IMR-90 (cell line): ENCODE results near the gene HSPG2. TPM values are rescaled to one million over a fixed set of nuclear protein-coding genes. Genes with fewer than 3 reads are reported as not detected.

Source experiments
- ATAC-seq: fragments of 200-7000 bp; cut with Tn5 transposase; 2 replicates; pipeline ENCODE4 v1.9.1; 2020; ENCODE audit warnings: low read depth, mild to moderate bottlenecking, moderate library complexity
- BruUV-seq: library from RNA; stranded (reverse); fragments of 400-500 nt; replicated peaks from 2 replicates; lab custom pipeline; 2021; lab: Mats Ljungman, UMichigan
- CTCF ChIA-PET: fragments of 300-600 bp; formaldehyde crosslinking; extraction: SDS; loops from one replicate; lab custom pipeline; 2021; ENCODE audit warnings: antibody characterized with exemption; lab: Yijun Ruan, JAX
- POLR2A ChIA-PET: fragments of 300-600 bp; sonication (Branson Sonifier 250); formaldehyde crosslinking; loops from one replicate; lab custom pipeline; 2022; ENCODE audit warnings: antibody characterized with exemption; ENCODE audit not compliant: unreplicated experiment; lab: Charles Lee
- DNase-seq: peaks from one replicate; pipeline ENCODE4 v3.0.0; 2013
- H2AFZ ChIP-seq: replicated peaks from 2 replicates; pipeline ENCODE3; 2013; ENCODE audit warnings: low read length, mild to moderate bottlenecking; ENCODE audit not compliant: poor library complexity
- H2AK5ac ChIP-seq: 2 replicates; pipeline ENCODE4 v1.6.1; 2013; ENCODE audit warnings: low read depth, low read length, inconsistent platforms
- H2AK9ac ChIP-seq: replicated peaks from 2 replicates; pipeline ENCODE3; 2013; ENCODE audit warnings: mild to moderate bottlenecking, low read depth, low read length, moderate library complexity; ENCODE audit not compliant: poor library complexity
- H2BK120ac ChIP-seq: 2 replicates; pipeline ENCODE4 v1.6.1; 2013; ENCODE audit warnings: low read depth, low read length, inconsistent platforms
- H2BK15ac ChIP-seq: 3 replicates; pipeline ENCODE4 v1.6.1; 2013; ENCODE audit warnings: low read depth, low read length, inconsistent platforms
- H2BK20ac ChIP-seq: 2 replicates; pipeline ENCODE4 v1.6.1; 2013; ENCODE audit warnings: low read depth, mild to moderate bottlenecking, inconsistent platforms, low read length, moderate library complexity
- H2BK5ac ChIP-seq: 2 replicates; pipeline ENCODE4 v1.6.1; 2013; ENCODE audit warnings: mild to moderate bottlenecking, low read depth, low read length, inconsistent platforms; ENCODE audit not compliant: poor library complexity, severe bottlenecking
- H3K14ac ChIP-seq: replicated peaks from 2 replicates; pipeline ENCODE4 v1.6.1; 2013; ENCODE audit warnings: low read depth, low read length, inconsistent platforms
- H3K18ac ChIP-seq: 2 replicates; pipeline ENCODE4 v1.6.1; 2013; ENCODE audit warnings: low read depth, low read length, control low read depth
- H3K23ac ChIP-seq: 2 replicates; pipeline ENCODE4 v1.6.1; 2013; ENCODE audit warnings: low read depth, low read length, inconsistent platforms
- H3K27ac ChIP-seq: 2 replicates; pipeline ENCODE4 v1.5.1; 2013; ENCODE audit warnings: mild to moderate bottlenecking, control low read depth, low read length; ENCODE audit not compliant: insufficient read depth
- H3K27me3 ChIP-seq: 2 replicates; pipeline ENCODE4 v1.6.1; 2013; ENCODE audit warnings: low read length; ENCODE audit not compliant: control insufficient read depth, insufficient read depth
- H3K36me3 ChIP-seq: 2 replicates; pipeline ENCODE4 v1.6.1; 2013; ENCODE audit warnings: low read length, mixed read lengths; ENCODE audit not compliant: control insufficient read depth, insufficient read depth
- H3K4ac ChIP-seq: 2 replicates; pipeline ENCODE4 v1.6.1; 2013; ENCODE audit warnings: low read depth, low read length, inconsistent platforms
- H3K4me1 ChIP-seq: 2 replicates; pipeline ENCODE4 v1.6.1; 2013; ENCODE audit warnings: low read length, mixed read lengths; ENCODE audit not compliant: control insufficient read depth, insufficient read depth
- H3K4me2 ChIP-seq: 2 replicates; pipeline ENCODE4 v1.6.1; 2013; ENCODE audit warnings: low read depth, mild to moderate bottlenecking, control low read depth, low read length, moderate library complexity
- H3K4me3 ChIP-seq: 2 replicates; pipeline ENCODE4 v1.5.1; 2013; ENCODE audit warnings: low read depth, mild to moderate bottlenecking, control low read depth, low read length, moderate library complexity; ENCODE audit not compliant: insufficient read depth
- H3K56ac ChIP-seq: 2 replicates; pipeline ENCODE4 v1.6.1; 2013; ENCODE audit warnings: low read length, inconsistent platforms; ENCODE audit not compliant: insufficient read depth; ENCODE audit errors: extremely low read depth
- H3K79me1 ChIP-seq, 2 experiments: 2 replicates each; pipeline ENCODE4 v1.6.1; 2013; ENCODE audit warnings: low read length in 2 of 2, inconsistent platforms in 1 of 2, low read depth in 1 of 2
- H3K9ac ChIP-seq: 2 replicates; pipeline ENCODE4 v1.6.1; 2013; ENCODE audit warnings: low read depth, low read length, control low read depth
- H3K9me1 ChIP-seq: 2 replicates; pipeline ENCODE4 v1.6.1; 2013; ENCODE audit warnings: low read length, inconsistent platforms; ENCODE audit not compliant: insufficient read depth
- H3K9me3 ChIP-seq: 2 replicates; pipeline ENCODE4 v1.6.1; 2013; ENCODE audit warnings: low read length; ENCODE audit not compliant: control insufficient read depth, insufficient read depth
- H4K20me1 ChIP-seq: 2 replicates; pipeline ENCODE4 v1.6.1; 2013; ENCODE audit warnings: low read length, inconsistent platforms; ENCODE audit not compliant: insufficient read depth
- H4K5ac ChIP-seq: 2 replicates; pipeline ENCODE4 v1.6.1; 2013; ENCODE audit warnings: mild to moderate bottlenecking, low read depth, low read length, control low read depth
- H4K8ac ChIP-seq, 2 experiments: 2 replicates each; pipeline ENCODE4 v1.6.1; 2013; ENCODE audit warnings: low read depth in 2 of 2, low read length in 2 of 2, control low read depth in 1 of 2, inconsistent platforms in 1 of 2
- H4K91ac ChIP-seq: 2 replicates; pipeline ENCODE4 v1.6.1; 2013; ENCODE audit warnings: low read depth, low read length, inconsistent platforms; ENCODE audit not compliant: insufficient read depth
- BHLHE40 ChIP-seq: fragments of 150-350 bp; IDR thresholded peaks from 2 replicates; pipeline ENCODE4 v1.6.1; 2016; ENCODE audit warnings: mild to moderate bottlenecking, low read depth, low read length
- CHD1 ChIP-seq: IDR thresholded peaks from 2 replicates; pipeline ENCODE4 v1.6.1; 2012; ENCODE audit warnings: low read depth, low read length, improper control_type of control experiment
- CTCF ChIP-seq: conservative IDR thresholded peaks from 2 replicates; pipeline ENCODE4 v1.5.1; 2012; ENCODE audit warnings: mild to moderate bottlenecking, low read depth, low read length, improper control_type of control experiment
- FOS ChIP-seq: fragments of 150-350 bp; IDR thresholded peaks from 2 replicates; pipeline ENCODE4 v1.6.1; 2016; ENCODE audit warnings: low read depth, low read length
- MAFK ChIP-seq: IDR thresholded peaks from 2 replicates; pipeline ENCODE4 v1.6.1; 2012; ENCODE audit warnings: low read depth, low read length, improper control_type of control experiment
- MAZ ChIP-seq: IDR thresholded peaks from 2 replicates; pipeline ENCODE4 v1.6.1; 2012; ENCODE audit warnings: low read depth, mild to moderate bottlenecking, low read length, improper control_type of control experiment, moderate library complexity, borderline replicate concordance
- MXI1 ChIP-seq: IDR thresholded peaks from 2 replicates; pipeline ENCODE4 v1.6.1; 2012; ENCODE audit warnings: low read depth, mild to moderate bottlenecking, low read length, moderate library complexity, borderline replicate concordance
- NFE2L2 ChIP-seq: fragments of 150-350 bp; IDR thresholded peaks from 2 replicates; pipeline ENCODE4 v1.6.1; 2016; ENCODE audit warnings: low read depth, mild to moderate bottlenecking, low read length
- RCOR1 ChIP-seq: IDR thresholded peaks from 2 replicates; pipeline ENCODE4 v1.6.1; 2012; ENCODE audit warnings: mild to moderate bottlenecking, low read length, improper control_type of control experiment; ENCODE audit not compliant: insufficient replicate concordance
- SMC3 ChIP-seq: fragments of 150-350 bp; IDR thresholded peaks from 2 replicates; pipeline ENCODE4 v1.6.1; 2016; ENCODE audit warnings: low read depth, mild to moderate bottlenecking, antibody characterized with exemption, low read length, moderate library complexity
- USF2 ChIP-seq: fragments of 150-350 bp; IDR thresholded peaks from 2 replicates; pipeline ENCODE4 v1.6.1; 2017; ENCODE audit warnings: mild to moderate bottlenecking, antibody characterized with exemption, low read length, low read depth
- WGBS, 2 experiments: methylation state at CpG; one replicate each; pipeline versions ENCODE4 v1.1.5 to v1.1.7; 2013; ENCODE audit warnings: missing lambda C conversion rate in 2 of 2; ENCODE audit not compliant: insufficient read length in 1 of 2; ENCODE audit errors: extremely low coverage in 2 of 2; 5-methylcytosine and 5-hydroxymethylcytosine counted together
- dilution Hi-C: fragments of 300-500 bp; cut with HindIII; formaldehyde crosslinking; loops from one replicate; pipeline ENCODE4 v1.14.3; 2018; ENCODE audit warnings: low sequenced_read_pairs; ENCODE audit not compliant: unreplicated experiment
- in situ Hi-C: fragments of 300-500 bp; cut with MboI; formaldehyde crosslinking; loops from 3 replicates; pipeline ENCODE4 v1.14.3; 2019; ENCODE audit warnings: low sequenced_read_pairs, inconsistent platforms, mixed read lengths
- intact Hi-C: fragments of 100-400 bp; cut with micrococcal nuclease; formaldehyde crosslinking; loops from 2 replicates; pipeline ENCODE4 v1.10.0; 2022
- polyA plus RNA-seq, 3 experiments: library from polyadenylated mRNA; depleted of rRNA; stranded (reverse); fragments of >200 nt; gene quantifications; 2 replicates each; pipeline ENCODE4 v1.2.3, GENCODE V29; 2012; ENCODE audit warnings: low replicate concordance in 1 of 3
- total RNA-seq: library from RNA; depleted of rRNA; stranded (reverse); fragments of >200 nt; gene quantifications from 2 replicates; pipeline ENCODE4 v1.2.3, GENCODE V29; 2012

Gene HSPG2
- total and polyA plus RNA-seq, 2 of the 4 experiments (the other 2 are of a cell fraction), result 15.8 to 94.0 TPM

GRCh38 chr1:21880619-21880970 is 56.5 kb downstream of the HSPG2 start:
- TF ChIP-seq USF2 (no peak), MAZ (no peak), MXI1 (no peak), MAFK (no peak), CTCF (no peak), RCOR1 (no peak), NFE2L2 (no peak), BHLHE40 (no peak), FOS (no peak), CHD1 (no peak), SMC3 (no peak)
- no peak overlapping the region for H2BK120ac ChIP-seq
- no peak overlapping the region for H4K91ac ChIP-seq
- no peak overlapping the region for H2AK9ac ChIP-seq
- H4K20me1 ChIP-seq, result no peaks in the 10 kb centered on the region
- no peak overlapping the region for H3K4me2 ChIP-seq
- H3K9me1 ChIP-seq, result no peaks in the 10 kb centered on the region
- ATAC-seq (no peak), DNase-seq (no peak)
- H3K18ac ChIP-seq, result no peak overlapping the region
- whole genome bisulfite sequencing, 2 experiments, result 100% methylated on average over 2 of the region's 16 CpGs; no CpG with 5 or more reads in 1 of the 2 experiments
- no peak overlapping the region for H2AK5ac ChIP-seq
- in situ Hi-C loops, result no loop called here
- H3K4me3 ChIP-seq, result no peak overlapping the region
- no peak overlapping the region for H3K9ac ChIP-seq
- H3K27ac ChIP-seq, result no peak overlapping the region
- intact Hi-C loops, result no loop called here
- no peak overlapping the region for H2BK5ac ChIP-seq
- no TSS peak for BruUV-seq
- no peaks in the 10 kb centered on the region for H3K9me3 ChIP-seq
- no peak overlapping the region for H2AFZ ChIP-seq
- peaks cover 74% of the 10 kb centered on the region for H3K36me3 ChIP-seq
- no peak overlapping the region for H4K8ac ChIP-seq
- H4K5ac ChIP-seq, result no peak overlapping the region
- POLR2A ChIA-PET, result no interaction called here
- no peak overlapping the region for H3K56ac ChIP-seq
- H3K4ac ChIP-seq, result no peak overlapping the region
- dilution Hi-C loops, result no loop called here
- CTCF ChIA-PET, result no interaction called here
- H3K4me1 ChIP-seq, result no peaks in the 10 kb centered on the region
- H3K79me1 ChIP-seq, result peaks cover 0 to 6% of the 10 kb centered on the region in 2 experiments; a peak in 2 of 4 replicates
- H2BK15ac ChIP-seq, result no peak overlapping the region
- no peak overlapping the region for H3K14ac ChIP-seq
- no peak overlapping the region for H2BK20ac ChIP-seq
- no peaks in the 10 kb centered on the region for H3K27me3 ChIP-seq
- H3K23ac ChIP-seq, result no peak overlapping the region
